Colon (tissue), 2 donors: ENCODE results near the gene MPI.
"Not testable (repeated sequence)": the region's sequence is repeated elsewhere in the genome, so short reads cannot be mapped to it uniquely, and the experiment has no call there.

Experiments
- FAIRE-seq: peaks from 2 replicates; lab custom pipeline; 2012; peaks lifted over from hg19 to GRCh38; lab: Jason Lieb, UNC
- donor health status: control.
- donor health status: control.

The MPI gene

DNA sequence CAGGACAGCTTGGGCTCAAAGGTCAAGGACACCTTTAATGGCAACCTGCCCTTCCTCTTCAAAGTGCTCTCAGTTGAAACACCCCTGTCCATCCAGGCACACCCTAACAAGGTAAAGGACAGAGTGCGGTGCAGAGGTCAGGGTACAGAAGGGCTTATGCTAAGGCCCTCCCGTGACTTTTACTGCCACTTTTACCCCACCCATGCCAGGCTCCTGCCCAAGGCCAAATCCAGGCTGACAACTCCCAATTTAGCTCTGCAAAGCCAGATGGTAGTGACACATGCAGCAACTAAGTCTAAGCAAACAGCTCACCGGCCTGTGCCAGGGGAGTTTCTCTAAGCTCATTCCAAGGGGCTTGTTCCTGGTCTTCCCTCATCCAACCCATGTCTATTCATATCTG is 1.6 kb downstream of the MPI start:
- no peak for FAIRE-seq

DNA sequence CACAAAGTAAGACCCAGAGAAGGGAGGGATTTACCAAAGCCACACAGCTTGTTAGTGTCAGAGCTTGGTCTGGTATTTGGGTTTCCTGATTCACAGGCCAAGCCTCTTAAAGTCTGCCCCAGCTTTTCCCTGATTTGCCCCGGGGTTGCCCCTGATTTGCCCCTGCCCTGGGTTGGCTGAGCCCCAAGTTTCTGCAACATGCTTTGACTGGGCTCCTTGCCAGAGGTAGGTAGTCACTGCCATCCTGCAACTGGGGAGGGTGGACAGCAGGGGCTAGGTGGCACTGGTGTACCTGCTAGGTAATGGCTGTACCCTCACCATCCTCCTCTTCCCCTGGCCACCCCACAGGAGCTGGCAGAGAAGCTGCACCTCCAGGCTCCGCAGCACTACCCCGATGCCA is 2.5 kb downstream of the MPI start:
- FAIRE-seq: no peak

DNA sequence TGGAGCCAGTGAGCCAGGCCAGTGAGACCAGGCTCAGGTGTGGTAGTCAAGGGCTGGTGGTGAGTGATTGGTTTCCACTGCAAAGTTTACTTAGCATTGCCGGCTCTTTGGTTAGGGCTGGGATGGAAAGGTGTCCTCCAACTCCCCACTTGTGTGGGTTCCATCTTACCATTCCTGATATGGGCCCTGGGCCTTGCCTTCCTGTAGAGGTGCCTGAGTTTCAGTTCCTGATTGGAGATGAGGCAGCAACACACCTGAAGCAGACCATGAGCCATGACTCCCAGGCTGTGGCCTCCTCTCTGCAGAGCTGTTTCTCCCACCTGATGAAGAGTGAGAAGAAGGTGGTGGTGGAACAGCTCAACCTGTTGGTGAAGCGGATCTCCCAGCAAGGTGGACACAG is 3.1 kb downstream of the MPI start:
- no peak for FAIRE-seq

DNA sequence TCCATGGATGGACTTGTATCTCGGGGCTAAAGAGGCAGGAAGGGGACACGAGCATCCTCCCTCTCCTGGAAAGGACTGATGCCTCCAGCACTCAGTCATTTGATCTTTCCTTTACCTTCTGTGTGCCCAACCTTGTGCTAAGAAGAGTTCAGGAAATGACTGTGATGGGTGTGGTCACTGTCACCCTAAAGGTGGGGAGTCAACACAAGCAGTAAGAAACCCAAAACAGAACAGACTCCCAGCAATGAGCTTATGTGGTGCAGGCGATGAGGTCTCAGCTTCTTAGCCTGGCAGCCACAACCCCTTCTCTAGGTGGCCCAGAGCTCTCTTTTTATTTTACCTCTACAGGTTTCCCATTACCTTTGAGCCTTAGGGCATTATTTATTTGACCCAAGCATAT is 3.8 kb downstream of the MPI start:
- no peak for FAIRE-seq

DNA sequence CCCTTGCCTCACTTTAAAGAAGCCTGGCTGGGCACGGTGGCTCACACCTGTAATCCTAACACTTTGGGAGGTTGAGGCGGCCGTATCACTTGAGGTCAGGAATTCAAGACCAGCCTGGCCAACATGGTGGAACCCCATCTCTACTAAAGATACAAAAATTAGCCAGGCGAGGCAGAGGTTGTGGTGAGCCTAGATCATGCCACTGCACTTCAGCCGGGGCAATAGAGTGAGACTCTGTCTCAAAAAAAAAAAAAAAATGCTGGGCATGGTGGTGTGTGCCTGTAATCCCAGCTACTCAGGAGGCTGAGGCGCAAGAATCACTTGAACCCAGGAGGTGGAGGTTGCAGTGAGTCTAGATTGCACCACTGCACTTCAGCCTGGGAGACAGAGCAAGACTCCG is 4.5 kb downstream of the MPI start:
- not testable (repeated sequence) for FAIRE-seq

DNA sequence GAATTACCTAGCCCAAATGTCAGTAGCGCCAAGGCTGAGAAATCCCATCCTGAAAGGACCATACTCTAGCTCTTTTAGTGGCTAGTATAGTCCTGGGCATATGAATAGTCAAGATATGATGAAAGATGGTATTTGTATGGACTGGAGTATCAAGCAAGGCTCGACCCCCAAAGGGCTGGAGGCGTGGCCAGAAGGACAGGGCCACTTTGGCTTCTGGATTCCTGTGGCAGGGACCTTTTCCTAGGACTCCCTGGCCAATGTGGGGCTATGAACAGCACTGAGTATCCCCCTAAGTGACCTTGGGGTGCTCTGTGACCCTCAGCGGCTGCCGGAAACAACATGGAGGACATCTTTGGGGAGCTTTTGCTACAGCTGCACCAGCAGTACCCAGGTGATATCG is 6.0 kb downstream of the MPI start:
- no peak for FAIRE-seq

DNA sequence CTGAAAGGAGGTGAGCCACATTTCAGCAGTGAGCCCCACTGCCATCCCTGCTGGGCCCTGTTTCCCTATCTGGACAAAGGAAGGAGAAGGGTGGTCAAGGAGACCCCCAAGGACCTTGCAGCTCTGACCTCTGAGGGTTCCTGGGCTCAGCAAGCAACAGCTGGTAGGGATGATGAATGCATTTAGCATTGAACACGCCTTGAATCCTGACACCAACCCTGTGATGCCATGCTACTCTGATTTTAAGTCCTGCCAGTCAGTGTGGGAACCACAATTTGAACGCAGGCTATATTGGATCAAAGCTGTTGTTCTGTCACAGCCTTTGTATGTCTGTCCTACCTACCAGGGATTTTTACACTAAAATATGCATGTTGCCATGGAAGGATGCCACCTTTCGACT is 6.5 kb downstream of the MPI start:
- FAIRE-seq: no peak

DNA sequence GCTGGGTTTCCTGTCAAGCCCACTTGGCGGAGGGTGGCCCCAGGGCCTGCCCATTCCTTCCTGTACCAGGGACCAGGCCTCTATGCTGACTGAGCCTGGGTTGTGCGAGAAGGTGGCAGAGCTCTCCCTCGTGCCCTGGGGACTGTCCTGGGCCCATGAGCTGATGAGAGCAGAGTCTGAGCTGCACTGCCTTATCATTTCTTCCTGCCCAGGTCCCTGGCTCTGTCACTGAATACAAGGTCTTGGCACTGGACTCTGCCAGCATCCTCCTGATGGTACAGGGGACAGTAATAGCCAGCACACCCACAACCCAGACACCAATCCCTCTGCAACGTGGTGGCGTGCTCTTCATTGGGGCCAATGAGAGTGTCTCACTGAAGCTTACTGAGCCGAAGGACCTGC is 7.5 kb downstream of the MPI start:
- FAIRE-seq: no peak

DNA sequence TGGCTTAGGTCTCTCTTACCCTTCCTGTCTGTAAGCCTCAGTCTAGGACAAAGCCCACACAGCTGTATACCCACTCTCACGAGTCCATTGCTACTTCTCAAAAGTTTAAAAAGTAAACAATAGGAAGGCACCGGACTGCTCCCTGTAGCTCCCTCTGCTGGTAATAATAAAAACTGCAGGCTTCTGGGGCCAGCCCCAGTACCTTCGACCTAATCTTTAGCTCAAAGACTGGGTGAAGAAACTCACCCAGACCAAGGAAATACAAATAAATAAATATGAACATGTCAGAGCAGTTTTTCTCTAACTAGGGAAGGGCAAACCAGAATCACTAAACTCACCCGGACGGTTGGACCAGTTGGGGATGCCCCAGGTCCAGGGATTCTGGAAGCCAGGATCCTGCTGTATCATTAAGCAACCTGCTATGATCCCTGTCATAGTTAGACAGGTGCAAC is 11.8 kb downstream of the MPI start:
- FAIRE-seq: no peak

DNA sequence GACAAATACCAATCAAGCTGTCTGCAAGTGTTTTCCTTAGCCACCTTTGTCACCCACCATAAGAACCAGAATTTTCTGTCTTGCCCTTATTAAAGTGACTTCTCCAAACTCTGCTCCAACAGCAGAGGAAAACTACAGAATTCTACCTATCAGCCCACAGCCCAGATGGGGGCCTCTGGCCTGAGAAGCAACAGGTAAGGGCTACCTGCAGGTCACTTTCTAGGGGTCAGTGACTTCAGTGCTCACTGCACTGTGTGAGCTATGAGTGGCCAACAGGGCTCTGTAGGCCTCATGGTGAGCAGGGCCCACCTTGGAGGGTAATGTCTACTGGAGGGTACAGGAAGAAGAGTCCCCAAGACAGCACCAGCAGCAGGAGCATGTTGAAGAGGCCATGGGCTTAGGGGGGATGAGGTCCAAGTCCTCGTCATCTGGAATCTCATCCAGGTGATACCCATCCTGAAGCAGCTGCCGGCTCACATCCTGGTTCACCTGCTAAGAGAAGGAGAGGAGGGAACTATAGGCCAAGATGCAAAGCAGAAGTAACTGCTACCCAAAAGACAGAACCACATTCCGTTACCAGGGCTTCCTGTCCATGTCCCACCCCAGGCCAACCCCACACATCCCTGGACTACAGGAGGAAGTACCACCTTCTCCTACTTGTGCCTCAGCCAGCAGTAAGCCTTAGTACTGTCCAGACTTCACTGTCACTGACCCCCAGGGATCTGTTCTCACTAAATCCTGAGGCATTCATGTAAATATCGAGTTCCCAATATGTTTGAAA is 12.6 kb downstream of the MPI start:
- FAIRE-seq: no peak

DNA sequence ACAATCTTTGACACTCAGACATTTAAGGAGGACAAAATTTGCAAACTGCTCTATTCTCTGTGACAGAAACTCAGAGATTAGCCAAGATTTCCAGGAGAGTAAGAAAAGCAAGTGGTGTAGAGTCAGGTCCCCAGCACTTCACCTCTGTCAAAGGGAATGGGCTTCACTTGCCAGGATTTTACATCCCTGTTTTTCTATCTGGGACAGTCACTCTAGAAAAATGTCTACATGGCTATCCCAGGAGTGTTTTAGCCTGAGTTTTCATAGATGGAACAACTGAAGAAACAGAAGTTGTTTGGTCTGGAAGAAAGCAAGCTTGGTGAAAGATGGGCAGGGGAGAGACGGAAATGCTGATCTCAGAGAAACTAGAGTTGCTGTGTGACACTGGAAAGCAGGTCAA is 13.8 kb downstream of the MPI start:
- FAIRE-seq: no peak

DNA sequence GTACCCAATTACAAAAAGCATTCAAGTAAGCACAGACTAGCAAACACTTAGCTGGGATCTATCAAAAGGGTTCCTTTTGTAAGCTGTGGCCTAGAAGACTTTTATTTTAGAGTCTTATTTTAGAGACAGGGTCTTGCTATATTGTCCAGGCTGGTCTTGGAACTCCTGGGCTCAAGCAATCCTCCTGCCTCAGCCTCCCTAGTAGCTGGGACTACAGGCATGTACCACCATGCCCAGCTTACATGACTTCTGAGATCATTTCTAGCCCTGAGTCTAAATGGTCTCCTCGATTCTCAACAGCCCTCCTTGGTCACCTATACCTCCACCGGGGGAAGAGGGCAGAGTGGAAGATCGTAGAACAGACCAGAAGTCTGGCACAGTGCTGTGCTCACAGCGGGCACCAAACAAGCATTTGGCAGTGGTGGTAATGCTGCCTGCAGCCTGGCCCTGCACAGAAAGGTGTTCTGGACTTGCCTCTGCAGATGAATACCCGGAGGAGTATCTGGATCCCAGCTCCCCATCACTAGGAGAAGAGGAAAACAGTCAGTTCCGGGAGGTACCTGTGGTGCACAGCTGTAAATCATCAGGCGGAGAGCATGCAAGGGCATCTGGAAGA is 14.5 kb downstream of the MPI start:
- FAIRE-seq: no peak

DNA sequence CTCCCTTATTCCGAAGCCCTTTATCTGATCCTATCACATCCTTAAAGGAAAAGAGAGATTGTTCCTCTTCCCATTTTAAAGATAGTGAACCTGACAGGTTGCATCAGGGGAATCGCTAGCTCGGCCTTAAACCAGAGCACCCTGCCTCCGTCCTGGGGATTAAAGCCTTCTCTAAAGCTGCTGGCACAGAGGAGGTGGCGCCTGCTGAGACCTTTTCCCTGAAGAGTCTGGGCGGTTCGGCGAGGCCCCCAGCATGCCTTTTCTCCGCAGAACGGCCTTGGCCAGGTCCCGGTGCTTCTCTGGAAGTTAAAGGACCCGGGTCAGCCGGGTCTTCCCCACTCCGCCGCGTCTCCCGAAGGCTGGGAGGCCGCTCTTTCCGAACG is 16.2 kb downstream of the MPI start:
- FAIRE-seq: no peak

DNA sequence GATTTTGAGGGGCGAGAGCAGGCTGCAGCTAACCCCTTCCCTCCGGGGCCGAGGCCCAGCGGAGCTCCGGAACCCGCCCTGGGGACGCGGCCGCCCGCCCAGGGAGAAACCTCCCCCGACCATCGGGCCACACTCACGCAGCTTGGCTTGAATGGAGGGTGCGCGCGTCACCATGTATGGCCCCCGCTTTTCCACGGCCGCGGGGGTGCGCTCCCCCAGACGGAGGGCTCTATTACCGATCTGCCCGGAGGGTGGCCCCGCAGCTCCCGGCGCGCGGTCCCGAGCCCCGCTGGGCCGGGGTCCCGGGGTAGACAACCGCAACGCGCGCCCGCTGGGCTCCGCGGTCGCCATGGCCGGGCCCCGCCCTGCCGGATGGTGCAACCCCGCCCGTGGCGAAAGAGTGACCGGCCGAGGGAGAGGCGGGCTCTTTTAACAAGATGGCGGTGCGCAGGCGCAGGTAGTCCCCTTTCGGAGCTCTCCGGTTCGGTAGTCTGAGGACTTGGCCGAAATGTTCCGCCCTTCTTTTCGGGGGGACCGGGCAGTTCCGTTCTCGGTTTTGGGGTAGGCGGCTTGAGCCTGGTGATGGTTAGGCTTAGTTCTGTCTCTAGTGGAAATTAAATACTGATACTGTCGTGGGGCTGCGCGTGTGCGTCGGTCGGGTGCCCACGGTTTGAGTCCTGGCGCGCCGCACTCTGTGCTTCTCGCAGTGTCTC is 16.8 kb downstream of the MPI start, which contains the start of gene FAM219B:
TSS of gene FAM219B (minus strand) at position 402 of the 713 bp plus-strand sequence. CDS start at position 351, 51 bp downstream.
- no peak for FAIRE-seq

DNA sequence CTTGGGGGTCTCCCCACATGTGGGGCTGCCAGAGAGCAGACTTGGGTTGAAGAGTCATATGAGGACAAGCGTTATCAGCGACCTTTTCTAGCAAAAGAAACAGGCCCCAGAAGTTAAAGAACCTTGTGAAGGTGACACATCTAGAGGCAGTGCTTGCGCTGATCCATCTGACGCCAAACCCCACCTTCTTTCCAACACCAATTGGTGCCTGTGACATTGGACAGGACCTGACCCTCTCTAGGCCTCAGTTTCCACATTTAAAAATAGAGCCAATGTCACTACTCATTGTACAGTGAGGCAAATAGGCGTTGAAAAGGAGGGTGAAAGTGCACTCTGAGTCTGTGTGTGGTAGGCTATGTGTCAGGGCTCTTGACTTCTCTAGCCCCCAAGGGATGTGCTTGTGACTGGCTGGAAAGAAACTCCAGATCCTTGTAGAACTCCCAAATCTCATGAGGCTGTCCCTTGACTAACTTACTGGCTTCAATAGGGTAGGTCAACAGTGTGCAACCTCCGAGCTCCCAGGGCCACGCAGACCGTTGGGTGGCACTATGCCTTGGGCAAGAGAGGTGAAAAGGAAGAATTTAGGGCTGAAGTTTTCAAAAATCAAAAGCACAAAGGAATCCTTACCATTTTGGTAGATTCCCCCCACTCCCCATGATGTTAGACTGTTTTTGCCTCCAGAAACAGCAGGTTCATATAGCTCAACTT is 17.5 kb downstream of the MPI start:
- FAIRE-seq: no peak

DNA sequence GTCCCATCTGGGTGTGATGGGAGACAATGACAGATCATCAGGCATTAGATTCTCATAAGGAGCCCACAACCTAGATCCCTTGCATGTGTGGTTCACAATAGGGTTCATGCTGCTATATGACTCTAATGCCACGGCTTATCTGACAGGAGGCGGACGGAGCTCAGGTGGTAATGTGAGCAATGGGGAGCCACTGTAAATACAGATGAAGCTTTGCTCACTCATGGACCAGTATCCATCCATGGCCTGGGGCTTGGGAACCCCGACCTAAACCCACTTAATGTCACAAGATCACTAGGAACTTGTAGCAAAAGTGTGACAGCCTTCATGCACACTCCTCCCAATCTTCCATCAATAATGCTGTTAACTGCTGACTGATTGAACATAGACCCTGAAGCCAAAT is 18.8 kb downstream of the MPI start:
- no peak for FAIRE-seq

DNA sequence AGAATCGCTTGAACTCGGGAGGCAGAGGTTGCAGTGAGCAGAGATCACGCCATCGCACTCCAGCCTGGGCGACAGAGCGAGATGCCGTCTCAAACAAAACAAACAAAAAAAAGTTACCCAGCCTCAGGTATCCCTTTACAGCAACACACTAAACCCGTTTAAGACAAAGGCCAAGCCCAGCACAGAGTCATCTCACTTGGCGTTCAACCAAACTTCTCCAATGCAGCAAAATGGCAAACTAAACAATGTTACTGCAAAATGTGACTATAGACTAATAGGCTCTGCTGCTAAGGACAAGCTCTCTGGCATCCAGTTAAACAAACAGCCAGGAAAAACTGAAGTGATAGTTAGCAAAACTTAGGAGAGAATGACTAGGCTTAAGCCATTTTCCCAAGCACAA is 23.2 kb downstream of the MPI start:
- FAIRE-seq: no peak

DNA sequence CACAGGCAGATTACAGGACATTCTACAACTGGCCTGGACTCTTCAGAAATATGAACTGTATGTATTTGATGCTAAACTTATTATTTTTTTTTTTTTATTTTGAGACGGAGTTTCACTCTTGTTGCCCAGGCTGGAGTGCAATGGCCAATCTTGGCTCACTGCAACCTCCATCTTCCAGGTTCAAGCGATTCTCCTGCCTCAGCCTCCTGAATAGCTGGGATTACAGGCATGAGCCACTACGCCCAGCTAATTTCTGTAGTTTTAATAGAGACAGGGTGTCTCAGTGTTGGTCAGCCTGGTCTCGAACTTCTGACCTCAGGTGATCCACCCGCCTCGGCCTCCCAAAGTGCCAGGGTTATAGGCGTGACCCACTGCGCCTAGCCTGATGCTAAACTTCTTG is 24.0 kb downstream of the MPI start:
- not testable (repeated sequence) for FAIRE-seq

DNA sequence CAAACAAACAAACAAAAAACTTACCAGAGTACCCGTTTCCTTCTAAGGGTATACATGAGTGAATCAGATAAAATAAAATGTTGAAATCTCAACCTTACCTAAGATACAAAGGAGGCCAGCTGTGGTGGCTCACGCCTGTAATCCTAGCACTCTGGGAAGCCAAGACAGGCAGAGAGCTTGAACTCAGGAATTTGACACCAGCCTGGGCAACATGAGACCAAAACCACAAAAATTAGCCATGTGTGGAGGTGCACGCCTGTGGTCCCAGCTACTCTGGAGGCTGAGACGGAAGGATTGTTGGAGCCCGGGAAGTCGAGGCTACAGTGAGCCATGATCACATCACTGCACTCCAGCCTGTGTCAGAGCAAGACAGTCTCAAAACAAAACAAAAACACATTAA is 27.8 kb downstream of the MPI start:
- FAIRE-seq: no peak

DNA sequence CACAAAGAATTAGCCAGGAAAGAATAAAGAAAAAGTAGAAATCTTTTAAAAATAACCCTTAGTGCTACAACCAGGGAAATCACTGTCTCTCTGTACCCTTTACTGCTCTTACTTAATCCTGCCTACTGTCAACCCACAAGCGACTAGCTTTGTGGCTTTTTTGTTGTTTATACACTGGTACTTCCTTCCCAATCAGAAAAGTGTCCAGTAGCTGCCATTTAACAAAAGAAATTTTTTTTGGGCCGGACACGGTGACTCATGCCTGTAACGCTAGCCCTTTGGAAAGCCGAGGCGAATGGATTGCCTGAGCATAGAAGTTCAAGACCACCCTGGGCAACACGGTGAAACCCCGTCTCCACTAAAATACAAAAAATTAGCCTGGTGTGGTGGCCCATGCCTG is 30.6 kb downstream of the MPI start:
- no peak for FAIRE-seq

DNA sequence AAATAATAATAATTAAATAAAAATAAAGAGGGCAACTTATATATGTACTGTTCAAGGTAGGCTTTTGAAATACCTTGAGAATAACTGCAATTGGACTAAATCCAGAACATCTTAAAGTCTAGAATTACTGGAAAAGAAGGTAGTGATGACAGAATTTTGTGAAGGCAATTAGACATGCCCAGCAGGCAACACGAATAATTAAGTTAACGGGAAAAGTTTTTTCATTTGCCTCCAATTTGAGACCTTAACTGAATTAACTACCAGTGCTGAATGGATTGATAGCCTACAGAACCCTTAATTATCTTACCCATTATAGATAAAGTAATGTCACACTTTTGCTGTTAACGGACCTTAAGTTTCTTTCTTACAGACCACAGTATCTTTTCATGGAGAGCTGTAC is 34.7 kb downstream of the MPI start:
- no peak for FAIRE-seq

DNA sequence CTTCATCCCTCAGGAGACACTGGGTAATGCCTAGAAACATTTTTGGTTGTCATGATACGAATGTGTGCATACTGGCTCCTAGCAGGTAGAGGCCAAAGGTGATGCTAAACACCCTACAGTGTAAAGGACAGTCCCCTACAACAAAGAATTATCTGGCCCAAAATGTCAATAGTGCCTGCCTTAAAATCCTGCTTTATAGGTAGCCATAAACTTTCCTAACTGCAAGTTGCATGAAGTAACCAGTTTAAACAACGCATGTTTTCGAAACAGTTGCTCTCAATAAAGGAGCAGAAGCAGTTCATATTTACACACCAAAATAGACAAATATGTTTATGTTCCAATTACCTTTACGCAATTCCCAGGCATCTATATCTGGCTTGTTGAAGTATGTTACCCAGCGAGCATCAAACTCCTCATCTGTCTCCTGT is 38.9 kb downstream of the MPI start:
- peak; percentile 62 for FAIRE-seq

DNA sequence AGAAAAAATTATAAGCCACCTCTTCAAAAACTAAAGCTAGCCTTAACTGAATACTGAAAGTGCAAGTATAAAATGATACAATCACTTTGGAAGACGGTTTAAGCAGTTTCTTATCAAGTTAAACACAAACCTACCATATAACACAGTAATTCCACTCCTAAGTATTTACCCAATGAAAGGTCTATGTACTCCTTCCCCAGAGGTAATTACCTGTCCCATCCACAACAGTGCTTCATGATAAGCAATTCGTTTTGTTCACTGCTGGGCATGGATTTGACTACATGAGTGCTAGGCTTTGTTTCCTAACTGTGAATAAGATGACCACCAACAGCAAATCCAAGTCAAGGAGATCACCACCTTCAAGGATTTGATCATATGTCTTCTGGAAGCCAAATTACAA is 43.7 kb downstream of the MPI start:
- FAIRE-seq: no peak
